Activated CD4-positive, alpha-beta T cell treated with anti-CD3 and anti-CD28 coated beads for 36 hours (primary cell): ENCODE measurements around the gene COL4A3. TPM values are rescaled to one million over a fixed set of nuclear protein-coding genes. Genes with fewer than 3 reads are reported as not detected.

Experiments used
- ATAC-seq: fragments of 200-7000 bp; cut with Tn5 transposase; one replicate; pipeline ENCODE4 v1.10.0; 2021; ENCODE audit warnings: mild to moderate bottlenecking, moderate library complexity
- CTCF ChIA-PET: fragments of 350-600 bp; sonication (Branson Sonifier 250); formaldehyde crosslinking; loops from one replicate; lab custom pipeline; 2021; ENCODE audit warnings: antibody characterized with exemption; lab: Charles Lee
- POLR2A ChIA-PET: fragments of 350-600 bp; sonication (Branson Sonifier 250); formaldehyde crosslinking; loops from one replicate; lab custom pipeline; 2021; ENCODE audit warnings: antibody characterized with exemption, inconsistent platforms; lab: Charles Lee
- DNase-seq: peaks from one replicate; pipeline ENCODE4 v3.0.0-alpha.2; 2020
- H3K27ac Mint-ChIP-seq: one replicate; pipeline ENCODE4 v1.8.0; 2021; ENCODE audit warnings: mixed read lengths
- H3K27me3 Mint-ChIP-seq: one replicate; pipeline ENCODE4 v1.8.0; 2021; ENCODE audit warnings: mixed read lengths
- H3K36me3 Mint-ChIP-seq: one replicate; pipeline ENCODE4 v1.8.0; 2021; ENCODE audit warnings: low read depth, mixed read lengths
- H3K4me1 Mint-ChIP-seq: one replicate; pipeline ENCODE4 v1.8.0; 2021; ENCODE audit warnings: mixed read lengths
- H3K4me3 Mint-ChIP-seq: one replicate; pipeline ENCODE4 v1.8.0; 2021; ENCODE audit warnings: mild to moderate bottlenecking, moderate library complexity, mixed read lengths
- H3K9me3 Mint-ChIP-seq: one replicate; pipeline ENCODE4 v1.8.0; 2021; ENCODE audit warnings: low read depth, mixed read lengths
- intact Hi-C, 2 experiments: fragments of 100-400 bp; cut with DNase I in 1 of 2; cut with micrococcal nuclease in 1 of 2; formaldehyde crosslinking; loops; one replicate each; pipeline versions ENCODE4 v1.14.2 to v1.15.1; 2022 to 2024; cut with DNase I, micrococcal nuclease
- total RNA-seq, 2 experiments: library from RNA; stranded (reverse); gene quantifications; one replicate each; pipeline ENCODE4 v1.2.3, GENCODE V29; 2021

COL4A3 gene
- total RNA-seq, 2 experiments from 2014 or later, result not detected

DNA sequence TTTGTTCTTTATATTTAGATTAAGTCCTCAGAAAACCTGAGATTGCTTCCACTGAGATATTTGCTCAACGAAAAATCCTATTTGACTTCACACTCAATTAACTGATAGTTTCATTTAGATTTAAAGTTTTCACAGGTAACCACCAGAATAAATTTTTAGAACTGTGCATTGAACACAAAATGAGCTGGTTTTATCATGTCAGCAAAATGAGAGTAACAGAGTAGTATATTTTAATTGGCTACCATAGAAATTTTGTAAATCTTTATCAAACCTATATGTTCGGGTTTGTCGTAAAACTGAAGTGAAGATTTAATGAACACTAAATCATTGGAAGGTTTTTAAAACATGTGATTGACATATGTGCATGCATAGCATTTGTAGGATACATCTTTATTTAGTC, 127.9 kb downstream of the COL4A3 start:
- POLR2A ChIA-PET, result interaction anchor here (0.6 kb wide), 1 partner anchor 16 kb away, joined by 5 read pairs; no protein-coding TSS in a partner anchor
- H3K36me3 Mint-ChIP-seq, result no peaks in the 10 kb centered on the region
- no peaks in the 10 kb centered on the region for H3K9me3 Mint-ChIP-seq
- H3K27me3 Mint-ChIP-seq, result no peaks in the 10 kb centered on the region
- no peak overlapping the region for H3K4me3 Mint-ChIP-seq
- CTCF ChIA-PET, result no interaction called here
- H3K4me1 Mint-ChIP-seq, result no peaks in the 10 kb centered on the region
- no peak for DNase-seq
- ATAC-seq, result no peak
- H3K27ac Mint-ChIP-seq, result no peak overlapping the region
- intact Hi-C loops, result no loop called here

- Mint-ChIP-seq H3K27ac (no peak overlapping the region), H3K9me3 (no peaks in the 10 kb centered on the region), H3K36me3 (no peaks in the 10 kb centered on the region), H3K4me1 (no peaks in the 10 kb centered on the region), H3K4me3 (no peak overlapping the region), H3K27me3 (no peaks in the 10 kb centered on the region)
- intact Hi-C loops, result no loop called here
- no peak for ATAC-seq
- ChIA-PET POLR2A (no interaction called here), CTCF (no interaction called here)
- no peak for DNase-seq
Observed at GRCh38 chr2:227293531-227293930, 129.1 kb downstream of the COL4A3 start.

DNA sequence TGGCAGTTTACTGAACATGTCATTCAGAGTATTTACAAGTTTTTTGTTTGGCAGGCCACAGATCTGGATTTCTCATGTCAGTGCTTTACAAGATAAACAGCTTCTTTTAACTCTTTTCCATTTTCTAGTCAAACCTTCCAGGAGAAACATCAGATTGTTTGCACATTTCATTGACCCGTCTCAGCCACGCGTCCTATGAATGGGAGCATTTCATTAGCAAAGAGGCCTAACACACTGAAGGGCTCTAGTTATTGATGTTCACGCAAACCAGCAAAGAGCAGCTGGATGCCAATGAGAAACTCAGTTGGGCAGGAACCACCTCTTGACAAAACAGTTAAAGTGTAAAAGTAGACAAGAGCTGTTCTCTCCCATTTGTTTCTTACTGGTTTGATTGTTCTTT, 131.4 kb downstream of the COL4A3 start:
- no peaks in the 10 kb centered on the region for H3K9me3 Mint-ChIP-seq
- DNase-seq, result no peak
- no peak overlapping the region for H3K27ac Mint-ChIP-seq
- ATAC-seq, result no peak
- no peaks in the 10 kb centered on the region for H3K4me1 Mint-ChIP-seq
- H3K4me3 Mint-ChIP-seq, result no peak overlapping the region
- ChIA-PET CTCF (interaction anchor here (0.8 kb wide), 1 partner anchor 14 kb away, joined by 3 read pairs; no protein-coding TSS in a partner anchor), POLR2A (no interaction called here)
- H3K27me3 Mint-ChIP-seq, result no peaks in the 10 kb centered on the region
- no peaks in the 10 kb centered on the region for H3K36me3 Mint-ChIP-seq
- intact Hi-C loops, result no loop called here

DNA sequence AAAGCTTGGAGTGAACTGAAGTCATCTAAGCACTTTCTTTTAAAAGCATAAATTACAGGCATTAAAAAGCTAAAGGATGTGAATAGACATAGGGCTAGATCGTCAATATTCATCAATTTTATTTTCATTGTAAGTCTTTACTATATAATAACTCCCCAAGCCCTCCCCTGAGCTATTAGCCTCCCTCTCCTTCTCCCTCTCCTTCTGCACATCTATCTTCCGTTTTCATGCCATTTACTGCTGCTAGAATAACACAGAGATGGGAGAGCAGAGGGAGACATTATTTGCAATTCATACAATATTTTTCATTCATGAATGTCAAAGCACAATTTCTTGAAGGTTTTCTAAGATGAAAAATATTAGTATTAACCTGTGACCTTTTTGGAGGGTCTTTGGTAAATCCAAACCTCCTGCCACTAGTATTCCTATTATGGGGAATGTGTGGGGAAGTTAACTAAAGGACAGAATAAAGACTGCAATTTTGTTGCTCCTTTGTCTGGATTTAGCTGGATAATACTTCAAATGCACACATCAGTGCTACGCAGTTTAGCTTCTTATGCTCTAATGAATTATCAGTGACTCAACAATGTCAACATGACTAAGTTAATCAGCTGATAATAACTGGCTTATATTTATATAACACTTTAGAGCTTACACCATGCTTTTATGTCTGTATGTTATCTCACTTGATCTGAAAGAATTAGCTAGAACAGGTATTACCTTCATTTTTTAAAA, 132.4 kb downstream of the COL4A3 start:
- H3K36me3 Mint-ChIP-seq, result no peaks in the 10 kb centered on the region
- H3K27me3 Mint-ChIP-seq, result no peaks in the 10 kb centered on the region
- no peaks in the 10 kb centered on the region for H3K9me3 Mint-ChIP-seq
- DNase-seq (no peak), ATAC-seq (no peak)
- H3K4me1 Mint-ChIP-seq, result no peaks in the 10 kb centered on the region
- intact Hi-C loops, result no loop called here
- no peak overlapping the region for H3K4me3 Mint-ChIP-seq
- H3K27ac Mint-ChIP-seq, result no peak overlapping the region
- ChIA-PET POLR2A (no interaction called here), CTCF (no interaction called here)

GRCh38 chr2:227301523-227301922, 137.1 kb downstream of the COL4A3 start:
- H3K9me3 Mint-ChIP-seq, result no peaks in the 10 kb centered on the region
- H3K36me3 Mint-ChIP-seq, result no peaks in the 10 kb centered on the region
- intact Hi-C loops, result no loop called here
- H3K27me3 Mint-ChIP-seq, result no peaks in the 10 kb centered on the region
- CTCF ChIA-PET, result interaction anchor here (1.0 kb wide), 1 partner anchor 49 kb away, joined by 3 read pairs; no protein-coding TSS in a partner anchor
- H3K27ac Mint-ChIP-seq, result no peak overlapping the region
- ATAC-seq (no peak), DNase-seq (no peak)
- POLR2A ChIA-PET, result no interaction called here
- no peak overlapping the region for H3K4me3 Mint-ChIP-seq
- H3K4me1 Mint-ChIP-seq, result no peaks in the 10 kb centered on the region

- Mint-ChIP-seq H3K27ac (no peak overlapping the region), H3K9me3 (no peaks in the 10 kb centered on the region), H3K4me3 (no peak overlapping the region), H3K4me1 (no peaks in the 10 kb centered on the region), H3K27me3 (no peaks in the 10 kb centered on the region), H3K36me3 (no peaks in the 10 kb centered on the region)
- ATAC-seq, result no peak
- ChIA-PET CTCF (interaction anchor here (0.6 kb wide), 1 partner anchor 583 kb away, joined by 3 read pairs; no protein-coding TSS in a partner anchor), POLR2A (no interaction called here)
- intact Hi-C loops, result no loop called here
- no peak for DNase-seq
Observed at GRCh38 chr2:227308784-227309183, 144.4 kb downstream of the COL4A3 start.

DNA sequence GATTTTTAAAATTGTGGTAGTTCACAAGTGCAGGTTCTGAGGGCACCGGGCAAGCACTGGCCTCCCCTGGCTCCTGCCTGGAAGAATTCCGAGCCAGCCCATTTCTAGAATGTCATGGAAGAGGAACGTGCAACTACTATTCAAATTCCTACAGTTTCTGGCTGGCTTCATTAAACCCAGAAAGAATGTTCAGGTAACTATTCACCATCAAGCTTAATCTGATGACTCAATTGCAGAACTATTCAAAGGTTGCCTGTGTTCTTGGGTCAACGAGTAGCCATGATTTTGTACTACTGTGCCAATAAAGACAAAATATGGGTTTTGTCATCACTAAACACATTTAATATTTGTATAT, 146.3 kb downstream of the COL4A3 start:
- no peak overlapping the region for H3K27ac Mint-ChIP-seq
- POLR2A ChIA-PET, result interaction anchor here (0.6 kb wide), 1 partner anchor 324 kb away, joined by 3 read pairs; no protein-coding TSS in a partner anchor
- H3K36me3 Mint-ChIP-seq, result no peaks in the 10 kb centered on the region
- no peaks in the 10 kb centered on the region for H3K4me1 Mint-ChIP-seq
- DNase-seq (no peak), ATAC-seq (no peak)
- H3K9me3 Mint-ChIP-seq, result no peaks in the 10 kb centered on the region
- H3K4me3 Mint-ChIP-seq, result no peak overlapping the region
- CTCF ChIA-PET, result interaction anchor here (1.1 kb wide), 1 partner anchor 72 kb away, joined by 3 read pairs; no protein-coding TSS in a partner anchor
- intact Hi-C loops, result no loop called here
- H3K27me3 Mint-ChIP-seq, result no peaks in the 10 kb centered on the region

DNA sequence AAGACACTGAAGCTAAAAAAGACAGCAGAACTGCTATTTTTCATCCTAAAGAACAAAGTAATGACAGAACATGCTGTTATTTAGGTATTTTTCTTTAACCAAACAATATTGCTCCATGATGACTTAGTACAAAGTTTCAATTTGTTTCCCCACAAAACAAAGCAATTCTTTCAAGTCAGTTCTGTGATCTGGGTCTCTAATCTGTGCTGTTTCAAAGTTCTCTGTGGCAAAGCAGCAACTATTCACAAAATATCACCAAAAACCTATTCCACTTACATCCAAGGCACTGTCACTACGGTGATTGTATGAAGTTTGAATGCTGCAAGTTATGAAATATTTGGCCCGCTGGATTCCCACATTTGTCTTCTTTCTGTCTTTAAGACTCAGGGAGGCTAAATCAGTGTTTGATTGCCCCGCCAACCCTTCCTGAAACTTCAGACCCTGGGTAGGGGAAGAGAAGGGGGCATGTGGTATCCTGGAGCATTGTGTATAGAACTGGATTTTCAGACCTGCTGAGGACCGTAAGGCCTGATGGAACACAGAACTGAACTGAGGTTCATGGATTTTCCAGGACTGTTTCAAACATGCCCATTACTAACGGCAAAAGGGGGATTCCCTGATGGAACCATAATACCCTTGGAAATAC, 147.6 kb downstream of the COL4A3 start:
- intact Hi-C loops, result no loop called here
- Mint-ChIP-seq H3K4me1 (no peaks in the 10 kb centered on the region), H3K27me3 (no peaks in the 10 kb centered on the region), H3K4me3 (no peak overlapping the region), H3K27ac (no peak overlapping the region), H3K9me3 (no peaks in the 10 kb centered on the region), H3K36me3 (no peaks in the 10 kb centered on the region)
- ATAC-seq, result no peak
- DNase-seq, result no peak
- ChIA-PET CTCF (interaction anchor here (0.6 kb wide), 1 partner anchor 1976 kb away, joined by 3 read pairs; no protein-coding TSS in a partner anchor), POLR2A (no interaction called here)

GRCh38 chr2:227312579-227312978, 148.2 kb downstream of the COL4A3 start:
- ChIA-PET POLR2A (no interaction called here), CTCF (interaction anchor here (0.6 kb wide), 1 partner anchor 1975 kb away, joined by 3 read pairs; no protein-coding TSS in a partner anchor)
- H3K9me3 Mint-ChIP-seq, result no peaks in the 10 kb centered on the region
- no peaks in the 10 kb centered on the region for H3K36me3 Mint-ChIP-seq
- no peak overlapping the region for H3K4me3 Mint-ChIP-seq
- DNase-seq (no peak), ATAC-seq (no peak)
- no peaks in the 10 kb centered on the region for H3K4me1 Mint-ChIP-seq
- no peak overlapping the region for H3K27ac Mint-ChIP-seq
- intact Hi-C loops, result no loop called here
- no peaks in the 10 kb centered on the region for H3K27me3 Mint-ChIP-seq

DNA sequence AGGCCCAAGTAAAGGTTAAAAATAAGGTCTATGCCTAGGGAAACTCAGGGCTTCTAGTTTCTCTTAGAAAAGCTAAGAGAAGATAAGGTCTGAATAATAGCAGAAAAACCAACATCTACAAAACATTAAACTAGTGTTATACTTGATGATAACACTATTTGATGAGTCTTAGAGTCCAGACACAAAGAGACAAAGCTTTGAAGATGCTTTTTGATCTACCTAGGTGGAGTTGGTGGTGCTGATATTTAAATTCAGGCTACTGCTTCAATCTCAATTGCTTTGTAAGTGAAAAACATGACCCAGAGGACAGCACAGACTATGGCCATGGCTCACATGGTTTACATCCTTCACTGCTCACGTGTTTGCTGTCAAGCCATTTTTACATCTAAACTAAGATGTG, 148.9 kb downstream of the COL4A3 start:
- no peak for ATAC-seq
- no peaks in the 10 kb centered on the region for H3K27me3 Mint-ChIP-seq
- H3K4me1 Mint-ChIP-seq, result no peaks in the 10 kb centered on the region
- H3K27ac Mint-ChIP-seq, result no peak overlapping the region
- POLR2A ChIA-PET, result no interaction called here
- no peak for DNase-seq
- no peak overlapping the region for H3K4me3 Mint-ChIP-seq
- intact Hi-C loops, result no loop called here
- CTCF ChIA-PET, result interaction anchor here (1.3 kb wide), 1 partner anchor 246 kb away, joined by 3 read pairs; no protein-coding TSS in a partner anchor
- H3K9me3 Mint-ChIP-seq, result no peaks in the 10 kb centered on the region
- H3K36me3 Mint-ChIP-seq, result no peaks in the 10 kb centered on the region

DNA sequence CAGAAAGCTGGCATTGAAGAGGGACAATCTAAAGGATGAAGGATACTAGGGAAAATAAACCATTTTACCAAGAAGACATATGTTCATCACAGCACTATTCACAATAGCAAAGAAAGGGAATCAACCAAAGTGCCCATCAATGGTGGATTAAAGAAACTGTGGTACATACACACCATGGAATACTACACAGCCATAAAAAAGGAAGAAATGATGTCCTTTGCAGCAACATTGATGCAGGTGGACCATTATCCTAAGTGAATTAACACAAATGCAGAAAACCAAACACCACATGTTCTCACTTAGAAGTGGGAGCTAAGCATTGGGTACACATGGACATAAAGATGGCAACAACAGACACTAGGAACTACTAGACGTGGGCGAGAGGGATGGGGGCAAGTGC, 153.4 kb downstream of the COL4A3 start:
- DNase-seq (no peak), ATAC-seq (no peak)
- H3K4me3 Mint-ChIP-seq, result no peak overlapping the region
- H3K27ac Mint-ChIP-seq, result no peak overlapping the region
- H3K36me3 Mint-ChIP-seq, result no peaks in the 10 kb centered on the region
- intact Hi-C loops, result no loop called here
- H3K9me3 Mint-ChIP-seq, result no peaks in the 10 kb centered on the region
- H3K27me3 Mint-ChIP-seq, result no peaks in the 10 kb centered on the region
- H3K4me1 Mint-ChIP-seq, result no peaks in the 10 kb centered on the region
- POLR2A ChIA-PET, result no interaction called here
- CTCF ChIA-PET, result no interaction called here
